NB4 (cell line): ENCODE data around the gene PPP1R12B.

Experiments
- DNase-seq: peaks from one replicate; pipeline ENCODE4 v3.0.0; 2010; ENCODE audit warnings: low read depth
- H3K4me3 ChIP-seq: one replicate; pipeline ENCODE4 v1.5.1; 2011; ENCODE audit warnings: mild to moderate bottlenecking, low read depth, low read length, moderate library complexity
- MAX ChIP-seq: IDR thresholded peaks from 2 replicates; pipeline ENCODE4 v1.6.1; 2011; ENCODE audit warnings: low read depth, low read length
- MYC ChIP-seq: IDR thresholded peaks from 2 replicates; pipeline ENCODE4 v1.6.1; 2011; ENCODE audit warnings: low read depth, low read length
- POLR2A ChIP-seq: IDR thresholded peaks from 2 replicates; pipeline ENCODE4 v1.6.1; 2011; ENCODE audit warnings: mild to moderate bottlenecking; ENCODE audit not compliant: insufficient read length; ENCODE audit errors: extremely low read depth
- TF ChIP-seq, protein P1 (sequence below): IDR thresholded peaks from one replicate; pipeline ENCODE4 v1.5.1; 2012; ENCODE audit warnings: low read depth, low read length

The PPP1R12B gene

GRCh38 chr1:202568826-202569225, 220.3 kb downstream of the PPP1R12B start:
- no peak for DNase-seq
- TF ChIP-seq POLR2A (no peak), MYC (no peak), MAX (no peak)
- TF ChIP-seq, protein P1, sequence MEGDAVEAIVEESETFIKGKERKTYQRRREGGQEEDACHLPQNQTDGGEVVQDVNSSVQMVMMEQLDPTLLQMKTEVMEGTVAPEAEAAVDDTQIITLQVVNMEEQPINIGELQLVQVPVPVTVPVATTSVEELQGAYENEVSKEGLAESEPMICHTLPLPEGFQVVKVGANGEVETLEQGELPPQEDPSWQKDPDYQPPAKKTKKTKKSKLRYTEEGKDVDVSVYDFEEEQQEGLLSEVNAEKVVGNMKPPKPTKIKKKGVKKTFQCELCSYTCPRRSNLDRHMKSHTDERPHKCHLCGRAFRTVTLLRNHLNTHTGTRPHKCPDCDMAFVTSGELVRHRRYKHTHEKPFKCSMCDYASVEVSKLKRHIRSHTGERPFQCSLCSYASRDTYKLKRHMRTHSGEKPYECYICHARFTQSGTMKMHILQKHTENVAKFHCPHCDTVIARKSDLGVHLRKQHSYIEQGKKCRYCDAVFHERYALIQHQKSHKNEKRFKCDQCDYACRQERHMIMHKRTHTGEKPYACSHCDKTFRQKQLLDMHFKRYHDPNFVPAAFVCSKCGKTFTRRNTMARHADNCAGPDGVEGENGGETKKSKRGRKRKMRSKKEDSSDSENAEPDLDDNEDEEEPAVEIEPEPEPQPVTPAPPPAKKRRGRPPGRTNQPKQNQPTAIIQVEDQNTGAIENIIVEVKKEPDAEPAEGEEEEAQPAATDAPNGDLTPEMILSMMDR: no peak
- H3K4me3 ChIP-seq: no peak overlapping the region

DNA sequence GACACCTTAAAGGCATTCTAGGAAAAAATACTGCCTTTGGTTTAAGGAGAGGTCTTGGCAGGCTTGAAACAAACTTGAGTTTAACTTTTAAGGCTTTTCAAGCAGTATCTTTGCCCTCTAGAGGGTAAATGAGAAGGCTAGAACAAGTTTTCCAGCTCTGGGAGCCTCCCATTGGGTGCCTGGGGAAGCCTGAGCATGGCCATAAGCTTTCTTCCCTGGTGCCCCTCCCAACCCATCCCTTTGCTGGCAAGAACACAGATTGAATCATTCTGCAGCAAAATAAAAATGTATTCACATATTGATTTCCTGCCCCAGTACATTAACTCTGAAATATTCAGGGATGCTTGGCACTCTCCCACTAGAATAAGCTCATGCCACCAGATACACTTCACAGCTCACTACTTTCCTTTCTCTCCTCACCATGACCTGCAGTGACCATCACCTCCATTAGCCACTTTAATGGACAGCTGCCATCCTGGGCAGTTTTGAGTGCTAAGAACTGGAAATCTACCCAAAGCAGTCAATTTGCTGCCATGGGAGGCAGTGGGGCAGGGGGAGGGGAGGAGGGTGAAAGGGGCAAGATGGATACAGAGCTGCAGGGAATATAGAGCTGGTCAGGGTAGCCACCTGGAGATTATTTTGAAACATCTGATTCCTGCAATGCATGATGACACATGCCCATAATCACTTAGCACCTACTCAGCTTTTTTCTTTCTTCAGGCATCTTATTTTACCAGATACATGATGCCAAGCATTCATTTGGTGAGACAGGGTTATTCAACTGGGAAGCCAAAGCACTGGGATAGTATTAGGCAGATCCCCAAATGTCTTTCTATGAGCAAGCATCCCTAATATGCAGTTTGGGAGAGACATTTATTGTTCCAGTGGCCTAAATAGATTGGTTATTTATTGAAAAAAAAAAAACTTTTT, 221.2 kb downstream of the PPP1R12B start:
- no peak overlapping the region for H3K4me3 ChIP-seq
- DNase-seq: no peak
- TF ChIP-seq, protein P1: no peak
- TF ChIP-seq POLR2A (no peak), MAX (no peak), MYC (no peak)

DNA sequence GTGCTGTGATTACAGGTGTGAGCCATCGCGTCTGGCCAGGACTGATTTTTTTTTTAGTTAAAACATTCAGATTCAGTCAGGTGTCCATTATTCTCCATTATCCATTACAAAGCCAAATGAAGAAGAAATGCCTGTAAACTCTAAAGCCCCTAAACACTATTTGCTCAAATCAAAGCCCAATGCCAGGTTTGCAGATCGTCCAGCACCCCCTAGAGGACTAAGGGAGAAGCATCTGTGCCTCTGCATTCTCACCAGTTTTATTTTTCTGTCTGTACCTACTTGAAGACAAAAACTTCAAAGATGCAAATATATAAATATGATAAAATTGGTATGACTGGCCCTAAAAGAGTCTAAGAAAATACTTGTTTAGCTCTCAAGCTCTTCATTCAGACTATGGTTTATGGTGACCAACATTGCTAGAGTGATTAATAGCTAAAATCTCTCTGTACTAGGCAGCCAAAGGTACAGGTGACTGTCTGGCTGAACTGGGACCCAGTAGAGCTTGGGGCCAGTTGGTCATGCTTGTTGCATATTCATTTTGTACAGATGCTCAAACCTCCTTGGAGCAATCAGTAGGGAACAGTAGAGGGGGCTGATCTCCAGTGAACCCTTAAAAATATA, 223.3 kb downstream of the PPP1R12B start:
- no peak for TF ChIP-seq POLR2A
- TF ChIP-seq, protein P1: peak; percentile 92
- DNase-seq: peak; percentile 62
- H3K4me3 ChIP-seq: no peak overlapping the region

GRCh38 chr1:202572867-202573266, 224.4 kb downstream of the PPP1R12B start:
- no peak overlapping the region for H3K4me3 ChIP-seq
- TF ChIP-seq POLR2A: no peak
- no peak for TF ChIP-seq MYC
- TF ChIP-seq, protein P1: no peak
- no peak for TF ChIP-seq MAX
- DNase-seq: no peak

GRCh38 chr1:202575918-202576653, 227.6 kb downstream of the PPP1R12B start:
- no peak for DNase-seq
- no peak for TF ChIP-seq MYC
- TF ChIP-seq POLR2A: no peak
- TF ChIP-seq MAX: no peak
- TF ChIP-seq, protein P1: no peak
- H3K4me3 ChIP-seq: no peak overlapping the region
